Measurements from ENCODE around the gene MYOG. TPM values are rescaled to one million over a fixed set of nuclear protein-coding genes. Genes with fewer than 3 reads are reported as not detected.

Gene MYOG
- polyA plus RNA-seq, 1 donor: 0.18 TPM

- DNase-seq: no peak
These were observed 38.7 kb downstream of the MYOG start for GRCh38 chr1:203046984-203047630.

- no peak for DNase-seq
These were observed 39.8 kb downstream of the MYOG start for GRCh38 chr1:203045821-203046594.

DNA sequence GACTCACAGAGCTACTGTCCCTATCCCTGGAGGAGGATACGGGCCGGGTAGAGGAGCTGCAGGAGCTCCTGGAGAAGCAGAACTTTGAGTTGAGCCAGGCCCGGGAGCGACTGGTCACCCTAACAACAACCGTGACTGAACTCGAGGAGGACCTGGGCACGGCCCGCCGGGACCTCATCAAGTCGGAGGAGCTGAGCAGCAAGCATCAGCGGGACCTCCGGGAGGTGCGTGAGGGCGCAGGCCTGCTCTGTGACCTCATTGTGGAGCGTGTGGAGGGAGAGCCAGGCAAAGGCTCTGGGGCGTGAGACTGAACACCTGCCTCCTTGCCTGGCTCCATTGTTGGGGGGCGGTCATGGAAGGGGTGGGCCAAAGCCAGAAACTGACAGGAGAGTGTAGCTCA is 40.5 kb downstream of the MYOG start:
- no peak for DNase-seq

GRCh38 chr1:203044546-203045250 is 41.1 kb downstream of the MYOG start:
- no peak for DNase-seq

GRCh38 chr1:203043830-203044545 is 41.8 kb downstream of the MYOG start:
- no peak for DNase-seq

DNA sequence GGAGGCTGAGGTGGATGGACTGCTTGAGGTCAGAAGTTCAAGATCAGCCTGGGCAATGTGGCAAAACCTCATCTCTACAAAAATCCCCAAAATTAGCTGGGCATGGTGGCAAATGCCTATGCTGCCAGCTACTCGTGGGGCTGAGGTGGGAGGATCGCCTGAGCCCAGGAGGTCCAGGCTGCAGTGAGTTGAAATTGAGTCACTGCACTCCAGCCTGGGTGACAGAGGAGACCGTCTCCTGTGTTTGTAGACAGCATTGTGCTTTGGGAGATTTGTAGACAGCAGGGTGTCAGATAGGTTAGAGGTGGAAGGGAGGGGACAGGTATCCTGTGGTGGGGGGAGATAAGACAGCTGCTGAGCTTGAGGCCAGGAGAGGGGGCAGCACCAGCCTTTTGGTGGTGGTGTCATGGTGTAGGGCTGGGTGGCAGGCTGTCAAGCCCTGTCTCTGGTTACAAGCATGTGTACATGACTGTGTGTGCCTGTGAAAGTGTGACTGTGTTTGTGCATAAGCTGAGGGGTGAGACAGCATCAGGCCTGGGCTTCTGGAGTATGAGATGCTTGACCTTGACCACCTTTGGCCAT is 44.4 kb downstream of the MYOG start:
- no peak for DNase-seq

GRCh38 chr1:203040513-203041275 is 45.1 kb downstream of the MYOG start:
- DNase-seq: no peak

DNA sequence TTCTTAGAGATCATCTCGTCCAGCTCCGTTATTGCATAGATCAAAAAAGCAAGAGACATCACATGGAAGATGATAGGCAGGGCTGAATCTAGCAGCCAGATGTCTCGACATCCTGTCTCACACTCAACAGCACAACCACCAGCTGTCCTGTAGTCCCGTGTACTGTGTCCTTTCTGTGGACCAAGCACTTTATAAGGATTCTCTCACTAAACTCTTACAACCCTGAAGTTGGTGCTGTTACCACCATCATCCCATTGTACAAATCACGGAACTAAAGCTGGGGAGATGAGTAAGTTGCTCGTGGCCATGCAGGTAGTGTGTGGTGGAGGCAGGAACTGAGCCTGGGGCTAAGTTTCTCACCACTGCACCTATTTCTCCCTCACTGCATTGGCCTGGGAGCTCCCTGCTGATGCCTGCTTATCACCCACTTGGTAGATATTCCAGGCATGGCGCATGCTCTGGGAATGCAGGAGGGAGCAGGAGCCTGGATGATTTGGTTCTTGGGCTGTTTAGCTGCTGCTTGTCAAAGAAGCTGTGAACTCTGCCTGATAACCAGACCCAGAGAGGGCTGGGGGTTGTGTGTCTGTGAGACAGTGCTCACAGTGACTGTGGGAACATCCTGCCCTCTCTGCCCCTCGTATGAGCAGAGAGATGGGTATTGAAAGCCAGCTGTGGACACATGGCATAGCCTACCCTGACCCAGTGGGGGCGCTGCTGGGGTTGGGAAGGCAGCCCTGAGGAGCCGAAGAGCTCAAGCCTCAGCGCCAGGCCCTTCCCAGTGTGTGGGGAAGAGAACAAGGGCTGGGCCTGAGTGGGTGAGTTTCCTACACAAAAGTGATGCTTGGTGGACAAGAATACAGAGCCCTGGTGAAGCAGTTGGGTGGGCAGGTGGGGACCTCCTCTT is 46.0 kb downstream of the MYOG start:
- DNase-seq: no peak

DNA sequence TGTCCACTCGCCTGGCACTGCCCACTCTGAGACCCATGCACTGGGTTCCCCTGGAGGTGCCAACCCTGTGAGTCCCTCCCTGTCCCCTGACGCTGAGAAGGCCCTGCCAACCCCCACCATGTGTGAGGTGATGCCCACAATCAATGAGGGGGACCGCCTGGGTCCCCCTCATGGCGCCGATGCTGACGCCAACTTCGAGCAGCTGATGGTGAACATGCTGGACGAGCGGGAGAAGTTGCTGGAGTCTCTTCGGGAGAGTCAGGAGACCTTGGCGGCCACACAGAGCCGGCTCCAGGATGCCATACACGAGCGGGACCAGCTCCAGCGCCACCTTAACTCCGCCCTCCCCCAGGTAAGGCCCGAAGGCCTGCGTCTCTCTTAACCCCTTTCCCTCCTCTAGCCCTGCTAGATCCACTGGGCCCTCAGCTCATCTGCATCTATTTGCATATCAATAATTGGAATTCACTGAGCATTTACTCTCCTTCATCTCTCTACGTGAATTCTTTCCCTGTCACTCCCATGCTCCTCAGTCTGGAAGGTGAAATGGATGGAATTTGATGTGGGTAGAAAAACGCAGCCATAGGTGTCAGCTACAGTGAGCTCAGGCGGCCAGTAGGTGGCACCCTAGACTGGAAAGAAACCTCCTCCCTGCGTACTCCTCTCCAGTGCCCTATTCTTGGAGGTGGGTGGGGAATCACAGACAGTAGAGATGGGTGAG is 46.8 kb downstream of the MYOG start:
- peak; percentile 69 for DNase-seq

DNA sequence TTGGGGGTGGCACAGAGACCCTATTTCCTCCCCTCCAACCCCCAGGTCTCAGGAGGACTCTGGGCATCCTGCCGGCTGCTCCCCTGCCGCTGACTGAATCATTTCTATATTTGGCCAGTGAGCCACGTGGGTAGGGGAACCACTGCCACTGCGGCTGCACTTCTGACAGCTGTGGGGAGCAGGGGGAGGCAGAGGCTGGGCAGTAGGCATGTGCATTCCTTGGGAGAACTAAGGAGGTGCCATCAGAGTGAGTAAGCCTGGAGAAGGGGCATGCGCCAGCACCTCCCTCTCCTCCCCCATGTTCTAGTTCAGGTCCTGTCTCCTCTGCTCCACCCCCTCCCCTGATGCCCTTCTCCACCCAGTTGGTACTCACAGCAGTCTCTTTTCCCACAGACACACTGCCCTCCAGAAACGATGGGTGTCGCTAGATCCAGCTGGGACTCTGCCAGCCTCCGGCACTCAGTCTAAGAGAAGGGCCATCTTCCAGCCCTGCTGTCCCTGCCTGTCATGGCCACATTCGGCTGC is 47.5 kb downstream of the MYOG start:
- DNase-seq: no peak

GRCh38 chr1:203037509-203038190 is 48.2 kb downstream of the MYOG start:
- DNase-seq: no peak

DNA sequence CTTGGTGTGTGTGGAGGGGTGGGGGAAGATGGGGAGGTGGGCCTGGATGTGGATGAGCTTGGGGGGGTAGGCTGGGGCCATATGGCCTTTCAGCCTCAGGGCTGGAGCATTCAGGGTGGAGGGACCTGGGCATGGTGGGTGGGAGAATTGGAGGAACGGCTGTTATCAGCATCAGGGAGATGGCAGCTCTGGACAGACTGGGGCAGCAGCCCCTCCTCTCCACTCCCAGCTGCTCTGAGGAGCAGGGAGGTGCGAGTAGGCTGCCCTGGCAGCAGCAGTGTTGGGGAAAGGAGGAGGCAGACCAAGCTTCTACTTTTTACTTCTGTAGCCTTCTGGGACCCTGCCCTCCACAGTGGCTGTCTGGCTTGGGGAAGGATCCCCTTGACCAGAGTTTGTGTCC is 49.3 kb downstream of the MYOG start:
- DNase-seq: no peak

GRCh38 chr1:203036135-203036534 is 49.7 kb downstream of the MYOG start:
- no peak for DNase-seq

DNA sequence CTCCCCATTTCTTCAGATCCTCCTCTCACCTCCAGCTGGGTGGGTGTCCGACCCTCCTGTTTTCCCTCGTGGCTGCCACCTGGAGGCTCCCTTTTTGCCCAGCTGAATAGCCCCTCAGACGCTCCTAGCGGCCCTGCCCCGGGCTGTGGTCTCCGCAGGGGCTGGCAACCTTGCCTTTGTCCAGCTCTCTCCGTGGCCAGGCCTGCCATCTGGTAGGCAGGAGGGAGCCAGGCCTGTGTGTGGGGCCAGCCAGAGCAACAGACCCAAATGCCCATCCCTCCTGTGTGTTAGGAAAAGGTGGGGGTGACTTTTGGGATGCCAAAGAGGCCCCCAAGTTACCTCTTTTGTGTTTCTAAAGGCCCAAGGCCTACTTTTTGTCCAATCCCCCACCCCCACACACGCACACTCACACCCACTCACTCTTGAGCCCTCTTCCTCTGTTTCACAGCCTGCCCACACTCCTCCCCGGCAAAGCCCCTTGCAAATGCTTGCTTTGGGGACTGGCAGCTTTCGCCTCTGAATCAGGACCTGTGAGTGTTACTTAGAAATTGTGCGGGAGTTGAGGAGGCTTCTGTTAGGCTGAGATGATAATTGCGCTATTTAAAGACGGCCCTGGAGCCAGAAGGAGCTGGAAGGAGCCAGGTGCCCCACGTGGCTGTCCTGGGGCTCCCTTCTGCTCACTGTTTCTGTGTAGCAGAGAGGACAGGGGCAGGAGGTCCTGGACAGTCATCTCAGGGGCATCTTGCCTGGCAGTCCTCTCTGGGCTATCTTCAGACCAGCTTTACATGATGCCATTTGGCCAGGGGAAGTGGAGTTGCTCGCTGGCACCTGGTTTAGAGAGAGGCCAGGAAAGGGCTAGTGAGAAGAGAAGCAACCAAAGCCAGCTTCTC is 50.5 kb downstream of the MYOG start:
- no peak for DNase-seq

- no peak for DNase-seq
These were observed 51.2 kb downstream of the MYOG start for GRCh38 chr1:203034422-203035110.

DNA sequence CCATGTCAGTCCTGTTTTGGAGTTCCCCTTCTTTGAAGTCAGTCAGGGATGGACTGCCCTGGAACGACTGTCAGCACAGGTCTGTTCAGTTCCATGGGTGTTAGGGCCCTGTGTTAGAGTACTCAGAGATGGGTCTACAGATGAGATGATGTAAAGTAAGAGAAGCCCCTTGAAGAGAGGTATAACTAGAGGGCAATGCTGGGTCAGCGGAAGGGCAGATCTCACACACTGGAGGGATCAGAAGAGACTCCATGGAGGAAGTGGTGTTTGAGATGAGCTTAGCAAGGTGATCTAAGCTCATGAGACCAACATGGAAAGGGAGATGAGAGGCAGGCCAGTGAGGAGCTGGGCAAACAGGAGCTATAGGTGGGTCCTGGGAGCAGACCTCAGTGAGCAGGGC is 51.9 kb downstream of the MYOG start:
- no peak for DNase-seq

GRCh38 chr1:203033287-203033686 is 52.5 kb downstream of the MYOG start:
- no peak for DNase-seq

Measured in left kidney (tissue), 2 donors.